Activated naive CD4-positive, alpha-beta T cell treated with anti-CD3 and anti-CD28 coated beads, Interleukin-2, amount 10 ng/mL, durations not matched to agents 7 days and 5 days (primary cell): ENCODE results near the gene TMEM217.
A peak's percentile ranks its signal among the peaks of the same experiment; 100 is the strongest.

Experiments
- CTCF ChIA-PET: fragments of 350-600 bp; sonication (Branson Sonifier 250); formaldehyde crosslinking; loops from one replicate; lab custom pipeline; 2021; ENCODE audit warnings: antibody characterized with exemption; lab: Charles Lee
- DNase-seq: peaks from one replicate; pipeline ENCODE4 v3.0.0-alpha.2; 2020
- H3K27ac Mint-ChIP-seq: one replicate; pipeline ENCODE4 v1.8.0; 2021; ENCODE audit warnings: mild to moderate bottlenecking, moderate library complexity, mixed read lengths
- H3K27me3 Mint-ChIP-seq: one replicate; pipeline ENCODE4 v1.8.0; 2021; ENCODE audit warnings: mild to moderate bottlenecking, mixed read lengths
- H3K36me3 Mint-ChIP-seq: one replicate; pipeline ENCODE4 v1.8.0; 2021; ENCODE audit warnings: mixed read lengths
- H3K4me1 Mint-ChIP-seq: one replicate; pipeline ENCODE4 v1.8.0; 2021; ENCODE audit warnings: mixed read lengths
- H3K4me3 Mint-ChIP-seq: one replicate; pipeline ENCODE4 v1.8.0; 2021; ENCODE audit warnings: mild to moderate bottlenecking, moderate library complexity, mixed read lengths
- H3K9me3 Mint-ChIP-seq: one replicate; pipeline ENCODE4 v1.8.0; 2021; ENCODE audit warnings: mixed read lengths

The TMEM217 gene

GRCh38 chr6:37175332-37176267 is 82.3 kb downstream of the TMEM217 start:
- no peaks in the 10 kb centered on the region for H3K9me3 Mint-ChIP-seq
- peak; percentile 55 for DNase-seq
- H3K36me3 Mint-ChIP-seq: peaks cover 75% of the 10 kb centered on the region
- peaks cover 10% of the 10 kb centered on the region for H3K27me3 Mint-ChIP-seq
- peak overlapping the region; percentile 94 for H3K4me3 Mint-ChIP-seq
- H3K27ac Mint-ChIP-seq: peak overlapping the region; percentile 98
- H3K4me1 Mint-ChIP-seq: peaks cover 53% of the 10 kb centered on the region
- CTCF ChIA-PET: interaction anchor here (2.8 to 17.1 kb wide), 3 partner anchors 31 to 151 kb away, joined by 11 to 293 read pairs (median 275); no protein-coding TSS in a partner anchor

- H3K36me3 Mint-ChIP-seq: peaks cover 77% of the 10 kb centered on the region
Measured at GRCh38 chr6:37174515-37175331, 83.2 kb downstream of the TMEM217 start.

GRCh38 chr6:37174196-37174514 is 83.8 kb downstream of the TMEM217 start:
- H3K4me1 Mint-ChIP-seq: peaks cover 44% of the 10 kb centered on the region

More at GRCh38 chr6:37174515-37175331, 83.2 kb downstream of the TMEM217 start:
- Mint-ChIP-seq H3K4me1 (peaks cover 45% of the 10 kb centered on the region), H3K27me3 (peaks cover 10% of the 10 kb centered on the region), H3K9me3 (no peaks in the 10 kb centered on the region), H3K4me3 (peak overlapping the region; percentile 94), H3K27ac (peak overlapping the region; percentile 98)
- CTCF ChIA-PET: interaction anchor here (2.8 to 17.1 kb wide), 4 partner anchors 32 to 150 kb away, joined by 11 to 293 read pairs (median 210); no protein-coding TSS in a partner anchor
- DNase-seq: peak; percentile 35

GRCh38 chr6:37173493-37174195 is 84.3 kb downstream of the TMEM217 start:
- Mint-ChIP-seq H3K4me1 (peaks cover 49% of the 10 kb centered on the region), H3K9me3 (no peaks in the 10 kb centered on the region), H3K27me3 (peaks cover 10% of the 10 kb centered on the region), H3K36me3 (peaks cover 75% of the 10 kb centered on the region), H3K27ac (peak overlapping the region; percentile 98), H3K4me3 (peak overlapping the region; percentile 94)
- CTCF ChIA-PET: interaction anchor here (0.9 to 17.1 kb wide), 9 partner anchors 8 to 149 kb away, joined by 4 to 293 read pairs (median 22); no protein-coding TSS in a partner anchor
- peak; percentile 60 for DNase-seq

More at GRCh38 chr6:37174196-37174514, 83.8 kb downstream of the TMEM217 start:
- DNase-seq: no peak
- Mint-ChIP-seq H3K4me3 (peak overlapping the region; percentile 94), H3K27ac (peak overlapping the region; percentile 98), H3K27me3 (peaks cover 10% of the 10 kb centered on the region), H3K9me3 (no peaks in the 10 kb centered on the region), H3K36me3 (peaks cover 75% of the 10 kb centered on the region)
- CTCF ChIA-PET: interaction anchor here (3.7 to 17.1 kb wide), 5 partner anchors 8 to 149 kb away, joined by 22 to 293 read pairs (median 145); no protein-coding TSS in a partner anchor

- Mint-ChIP-seq H3K36me3 (peaks cover 72% of the 10 kb centered on the region), H3K9me3 (no peaks in the 10 kb centered on the region), H3K27me3 (peaks cover 10% of the 10 kb centered on the region), H3K4me3 (peak overlapping the region; percentile 94), H3K4me1 (peaks cover 52% of the 10 kb centered on the region), H3K27ac (peak overlapping the region; percentile 98)
- CTCF ChIA-PET: interaction anchor here (0.9 to 17.1 kb wide), 10 partner anchors 9 to 148 kb away, joined by 4 to 293 read pairs (median 16); no protein-coding TSS in a partner anchor
- no peak for DNase-seq
Measured at GRCh38 chr6:37172912-37173492, 84.9 kb downstream of the TMEM217 start.

- peaks cover 46% of the 10 kb centered on the region for H3K4me1 Mint-ChIP-seq
- H3K27me3 Mint-ChIP-seq: peaks cover 10% of the 10 kb centered on the region
- H3K9me3 Mint-ChIP-seq: no peaks in the 10 kb centered on the region
- CTCF ChIA-PET: interaction anchor here (0.7 to 17.1 kb wide), 13 partner anchors 10 to 148 kb away, joined by 3 to 293 read pairs (median 10); no protein-coding TSS in a partner anchor
- peak overlapping the region; percentile 94 for H3K4me3 Mint-ChIP-seq
- peaks cover 65% of the 10 kb centered on the region for H3K36me3 Mint-ChIP-seq
- DNase-seq: peak; percentile 96
- peak overlapping the region; percentile 98 for H3K27ac Mint-ChIP-seq
Measured at GRCh38 chr6:37171970-37172812, 85.8 kb downstream of the TMEM217 start.

- Mint-ChIP-seq H3K36me3 (peaks cover 59% of the 10 kb centered on the region), H3K4me1 (peaks cover 38% of the 10 kb centered on the region), H3K9me3 (no peaks in the 10 kb centered on the region), H3K4me3 (peak overlapping the region; percentile 94), H3K27me3 (peaks cover 10% of the 10 kb centered on the region), H3K27ac (peak overlapping the region; percentile 98)
- DNase-seq: peak; percentile 50
- CTCF ChIA-PET: interaction anchor here (0.7 to 17.1 kb wide), 11 partner anchors 10 to 147 kb away, joined by 3 to 293 read pairs (median 10); no protein-coding TSS in a partner anchor
Measured at GRCh38 chr6:37171201-37171969, 86.6 kb downstream of the TMEM217 start.

- H3K36me3 Mint-ChIP-seq: peaks cover 50% of the 10 kb centered on the region
- DNase-seq: peak; percentile 68
- peaks cover 30% of the 10 kb centered on the region for H3K4me1 Mint-ChIP-seq
- peaks cover 10% of the 10 kb centered on the region for H3K27me3 Mint-ChIP-seq
- H3K27ac Mint-ChIP-seq: peak overlapping the region; percentile 98
- CTCF ChIA-PET: interaction anchor here (1.1 to 17.1 kb wide), 9 partner anchors 11 to 146 kb away, joined by 3 to 293 read pairs (median 22); no protein-coding TSS in a partner anchor
- H3K9me3 Mint-ChIP-seq: no peaks in the 10 kb centered on the region
- peak overlapping the region; percentile 94 for H3K4me3 Mint-ChIP-seq
Measured at GRCh38 chr6:37170273-37171200, 87.4 kb downstream of the TMEM217 start.

- peak; percentile 99 for DNase-seq
- Mint-ChIP-seq H3K27ac (peak within 1 kb of the TSS; percentile 99), H3K9me3 (no peaks in the 10 kb centered on the region), H3K4me1 (peaks cover 21% of the 10 kb centered on the region), H3K36me3 (peaks cover 42% of the 10 kb centered on the region), H3K4me3 (peak within 1 kb of the TSS; percentile 97), H3K27me3 (peaks cover 10% of the 10 kb centered on the region)
- CTCF ChIA-PET: interaction anchor here (1.3 to 17.1 kb wide), 7 partner anchors 19 to 145 kb away, joined by 3 to 293 read pairs (median 22); no protein-coding TSS in a partner anchor
Measured at GRCh38 chr6:37169496-37170272, 88.3 kb downstream of the TMEM217 start, which contains the start of gene PIM1. Gene PIM1 (plus strand): TSS chr6:37170152. CDS start chr6:37170576, 424 bp downstream.
